HepG2 (cell line): ENCODE results near the gene EGFLAM. TPM values are rescaled to one million over a fixed set of nuclear protein-coding genes. Genes with fewer than 3 reads are reported as not detected.
A peak's percentile ranks its signal among the peaks of the same experiment; 100 is the strongest.

ENCODE experiments used
- ATAC-seq: fragments of 200-7000 bp; cut with Tn5 transposase; 3 replicates; pipeline ENCODE4 v1.9.1; 2020; ENCODE audit warnings: mild to moderate bottlenecking, moderate library complexity
- BruUV-seq: library from RNA; stranded (reverse); fragments of 400-500 nt; replicated peaks from 2 replicates; lab custom pipeline; 2021; lab: Mats Ljungman, UMichigan
- CTCF ChIA-PET: fragments of 300-600 bp; formaldehyde crosslinking; extraction: SDS; loops from one replicate; lab custom pipeline; 2021; ENCODE audit warnings: low total read pairs, inconsistent platforms, low intra/inter-chr PET ratio; lab: Yijun Ruan, JAX
- POLR2A ChIA-PET: fragments of 350-600 bp; sonication (Branson Sonifier 250); formaldehyde crosslinking; loops from one replicate; lab custom pipeline; 2020; ENCODE audit warnings: antibody characterized with exemption, inconsistent platforms; lab: Yijun Ruan, JAX
- DNase-seq: peaks from one replicate; pipeline ENCODE4 v3.0.0-alpha.2; 2015; ENCODE audit warnings: low spot score
- FAIRE-seq: peaks from 3 replicates; lab custom pipeline; 2011; peaks lifted over from hg19 to GRCh38; lab: Jason Lieb, UNC
- H2AFZ ChIP-seq: one replicate; pipeline ENCODE4 v1.6.1; 2011; ENCODE audit warnings: low read length, inconsistent platforms
- H3K27ac ChIP-seq: fragments of 300-600 bp; 3 replicates; pipeline ENCODE4 v1.8.0; 2011; ENCODE audit warnings: mixed run types, mild to moderate bottlenecking, mixed read lengths, low read length, inconsistent platforms; ENCODE audit not compliant: insufficient read depth; ENCODE audit errors: extremely low read length
- H3K27me3 ChIP-seq, 2 experiments: fragments of 200-600 bp in 1 of 2; 2 replicates in 1 of 2; 3 replicates in 1 of 2; pipeline versions ENCODE4 v1.6.0 to v1.8.0; 2011; ENCODE audit warnings: low read length in 2 of 2, mild to moderate bottlenecking in 2 of 2, moderate library complexity in 2 of 2, inconsistent platforms in 1 of 2; ENCODE audit not compliant: insufficient read depth in 2 of 2, control insufficient read depth in 1 of 2
- H3K36me3 ChIP-seq, 2 experiments: fragments of 200-600 bp in 1 of 2; replicated peaks in 1 of 2; 2 replicates in 1 of 2; 3 replicates in 1 of 2; pipeline versions ENCODE4 v1.5.1 to v1.8.0; 2011; ENCODE audit warnings: low read length in 2 of 2, inconsistent platforms in 1 of 2; ENCODE audit not compliant: insufficient read depth in 2 of 2, control insufficient read depth in 1 of 2
- H3K4me1 ChIP-seq: 2 replicates; pipeline ENCODE4 v1.5.1; 2012; ENCODE audit warnings: low read length, inconsistent platforms; ENCODE audit not compliant: insufficient read depth
- H3K4me2 ChIP-seq: 2 replicates; pipeline ENCODE4 v1.6.0; 2011; ENCODE audit warnings: low read depth, low read length, inconsistent platforms
- H3K4me3 ChIP-seq, 3 experiments: fragments of 200-600 bp in 1 of 3; sonication (generic), shearing (Covaris generic) in 1 of 3; replicated peaks in 1 of 3; 2 replicates each; pipeline ENCODE4 v1.5.1; 2011 to 2016; ENCODE audit warnings: low read length in 3 of 3, inconsistent platforms in 2 of 3, low read depth in 2 of 3, mild to moderate bottlenecking in 2 of 3, control low read depth in 1 of 3, mixed read lengths in 1 of 3; ENCODE audit not compliant: insufficient read depth in 1 of 3
- H3K79me2 ChIP-seq: one replicate; pipeline ENCODE4 v1.6.1; 2011; ENCODE audit warnings: low read length, inconsistent platforms; ENCODE audit not compliant: insufficient read depth
- H3K9ac ChIP-seq: 2 replicates; pipeline ENCODE4 v1.6.0; 2011; ENCODE audit warnings: mild to moderate bottlenecking, low read depth, low read length, inconsistent platforms; ENCODE audit not compliant: insufficient read depth
- H3K9me3 ChIP-seq: 2 replicates; pipeline ENCODE4 v1.5.1; 2012; ENCODE audit warnings: mild to moderate bottlenecking, low read length
- H4K20me1 ChIP-seq: 2 replicates; pipeline ENCODE4 v1.6.0; 2011; ENCODE audit warnings: inconsistent platforms, mild to moderate bottlenecking, low read length, moderate library complexity; ENCODE audit not compliant: insufficient read depth
- MZF1 ChIP-seq: sonication (generic); formaldehyde crosslinking; IDR thresholded peaks from 2 replicates; pipeline ENCODE4 v1.8.1; 2023; ENCODE audit warnings: mild to moderate bottlenecking, missing genetic modification reagents, borderline replicate concordance
- RBM22 ChIP-seq: fragments of 200-400 bp; formaldehyde crosslinking; optimal IDR thresholded peaks from 2 replicates; pipeline ENCODE3; 2017; ENCODE audit warnings: mild to moderate bottlenecking, low read length, moderate library complexity
- WGBS: methylation state at CpG from one replicate; pipeline ENCODE4 v1.1.6; 2017; ENCODE audit warnings: low lambda C conversion rate; 5-methylcytosine and 5-hydroxymethylcytosine counted together
- in situ Hi-C: cut with HindIII; loops from 2 replicates; pipeline ENCODE4 v1.10.0; 2017; ENCODE audit warnings: low pct_unique_long_range_greater_than_20kb; ENCODE audit not compliant: extremely low pct_ligation_motif_present
- intact Hi-C: fragments of 100-400 bp; cut with micrococcal nuclease; formaldehyde crosslinking; loops from one replicate; pipeline ENCODE4 v1.10.0; 2022; ENCODE audit not compliant: unreplicated experiment
- polyA plus RNA-seq, 8 experiments: library from polyadenylated mRNA; depleted of rRNA in 3 of 8; stranded (reverse) in 7 of 8; unstranded in 1 of 8; fragments of >200 nt; fragmentation: Illumina TruSeq in 4 of 8; extraction: Trizol in 4 of 8; gene quantifications; 2 replicates each; pipeline versions ENCODE4 v1.2.1 to v1.2.3, GENCODE V29; 2011 to 2016; ENCODE audit warnings: low read depth in 4 of 8, missing spikeins in 1 of 8, mixed read lengths in 1 of 8; ENCODE audit not compliant: insufficient read depth in 1 of 8
- total RNA-seq, 5 experiments: library from RNA; depleted of rRNA; stranded (reverse); fragments of >200 nt; fragmentation: Illumina TruSeq; extraction: Trizol; gene quantifications; 2 replicates each; pipeline ENCODE4 v1.2.3, GENCODE V29; 2016; ENCODE audit warnings: low read depth in 1 of 5
- TF ChIP-seq, protein P1 (sequence below): sonication (generic); formaldehyde crosslinking; IDR thresholded peaks from 2 replicates; pipeline ENCODE4 v1.8.1; 2023; ENCODE audit warnings: missing genetic modification reagents, mild to moderate bottlenecking, borderline replicate concordance
- TF ChIP-seq, protein P2 (sequence below): sonication (generic); formaldehyde crosslinking; IDR thresholded peaks from 2 replicates; pipeline ENCODE4 v1.5.0; 2020; ENCODE audit warnings: mild to moderate bottlenecking, missing genetic modification reagents, borderline replicate concordance

EGFLAM gene
- total and polyA plus RNA-seq, 2 of the 13 experiments (the other 11 are each of a cell fraction or from before 2014, with no cell fraction given) = not detected

DNA sequence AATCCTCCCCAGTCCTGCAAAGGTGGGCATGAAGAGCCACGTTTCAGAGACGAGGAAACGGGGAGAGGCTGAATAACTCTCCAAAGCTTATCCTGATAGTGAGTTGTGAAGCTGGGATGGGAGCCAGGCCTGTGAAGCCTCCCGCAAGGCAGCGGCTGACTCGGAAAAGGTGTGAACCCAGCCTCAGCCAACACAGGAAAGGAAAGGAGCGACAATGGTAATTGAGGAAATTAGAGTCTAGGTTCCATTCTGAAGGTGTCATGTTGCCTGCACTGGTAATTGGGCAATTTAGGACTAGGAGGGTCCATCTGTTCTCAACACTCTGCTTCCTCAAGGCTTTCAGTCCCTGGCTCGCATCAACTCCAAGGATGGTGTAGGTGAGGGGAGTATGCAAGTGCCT lies 214.6 kb downstream of the EGFLAM start:
- no peak overlapping the region for H3K9ac ChIP-seq
- intact Hi-C loops (no loop called here), in situ Hi-C loops (no loop called here)
- FAIRE-seq (no peak), DNase-seq (no peak), ATAC-seq (no peak; the same call in 2 of the 3 replicates)
- H3K4me1 ChIP-seq = peaks cover 16% of the 10 kb centered on the region
- BruUV-seq = no TSS peak
- no peak overlapping the region for H3K27ac ChIP-seq
- H3K79me2 ChIP-seq = no peaks in the 10 kb centered on the region
- no peaks in the 10 kb centered on the region for H4K20me1 ChIP-seq
- no peak overlapping the region for H3K4me3 ChIP-seq
- POLR2A ChIA-PET = no interaction called here
- TF ChIP-seq, protein P1, sequence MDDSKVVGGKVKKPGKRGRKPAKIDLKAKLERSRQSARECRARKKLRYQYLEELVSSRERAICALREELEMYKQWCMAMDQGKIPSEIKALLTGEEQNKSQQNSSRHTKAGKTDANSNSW = no peak
- peak; percentile 25 for TF ChIP-seq RBM22
- TF ChIP-seq MZF1 (CRISPR knock-in tag) = no peak
- TF ChIP-seq, protein P2, sequence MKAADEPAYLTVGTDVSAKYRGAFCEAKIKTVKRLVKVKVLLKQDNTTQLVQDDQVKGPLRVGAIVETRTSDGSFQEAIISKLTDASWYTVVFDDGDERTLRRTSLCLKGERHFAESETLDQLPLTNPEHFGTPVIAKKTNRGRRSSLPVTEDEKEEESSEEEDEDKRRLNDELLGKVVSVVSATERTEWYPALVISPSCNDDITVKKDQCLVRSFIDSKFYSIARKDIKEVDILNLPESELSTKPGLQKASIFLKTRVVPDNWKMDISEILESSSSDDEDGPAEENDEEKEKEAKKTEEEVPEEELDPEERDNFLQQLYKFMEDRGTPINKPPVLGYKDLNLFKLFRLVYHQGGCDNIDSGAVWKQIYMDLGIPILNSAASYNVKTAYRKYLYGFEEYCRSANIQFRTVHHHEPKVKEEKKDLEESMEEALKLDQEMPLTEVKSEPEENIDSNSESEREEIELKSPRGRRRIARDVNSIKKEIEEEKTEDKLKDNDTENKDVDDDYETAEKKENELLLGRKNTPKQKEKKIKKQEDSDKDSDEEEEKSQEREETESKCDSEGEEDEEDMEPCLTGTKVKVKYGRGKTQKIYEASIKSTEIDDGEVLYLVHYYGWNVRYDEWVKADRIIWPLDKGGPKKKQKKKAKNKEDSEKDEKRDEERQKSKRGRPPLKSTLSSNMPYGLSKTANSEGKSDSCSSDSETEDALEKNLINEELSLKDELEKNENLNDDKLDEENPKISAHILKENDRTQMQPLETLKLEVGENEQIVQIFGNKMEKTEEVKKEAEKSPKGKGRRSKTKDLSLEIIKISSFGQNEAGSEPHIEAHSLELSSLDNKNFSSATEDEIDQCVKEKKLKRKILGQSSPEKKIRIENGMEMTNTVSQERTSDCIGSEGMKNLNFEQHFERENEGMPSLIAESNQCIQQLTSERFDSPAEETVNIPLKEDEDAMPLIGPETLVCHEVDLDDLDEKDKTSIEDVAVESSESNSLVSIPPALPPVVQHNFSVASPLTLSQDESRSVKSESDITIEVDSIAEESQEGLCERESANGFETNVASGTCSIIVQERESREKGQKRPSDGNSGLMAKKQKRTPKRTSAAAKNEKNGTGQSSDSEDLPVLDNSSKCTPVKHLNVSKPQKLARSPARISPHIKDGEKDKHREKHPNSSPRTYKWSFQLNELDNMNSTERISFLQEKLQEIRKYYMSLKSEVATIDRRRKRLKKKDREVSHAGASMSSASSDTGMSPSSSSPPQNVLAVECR (CRISPR knock-in tag) = no peak
- 65% methylated on average over 7 of the region's 8 CpGs for whole genome bisulfite sequencing
- no peaks in the 10 kb centered on the region for H3K9me3 ChIP-seq
- H3K4me2 ChIP-seq = no peak overlapping the region
- H2AFZ ChIP-seq = no peak overlapping the region
- H3K36me3 ChIP-seq = no peaks in the 10 kb centered on the region
- H3K27me3 ChIP-seq = peaks cover 0 to 1% of the 10 kb centered on the region in 2 experiments; a peak in 1 of 5 replicates
- CTCF ChIA-PET = no interaction called here
